ENCODE measurements around the gene ABL2.

DNA sequence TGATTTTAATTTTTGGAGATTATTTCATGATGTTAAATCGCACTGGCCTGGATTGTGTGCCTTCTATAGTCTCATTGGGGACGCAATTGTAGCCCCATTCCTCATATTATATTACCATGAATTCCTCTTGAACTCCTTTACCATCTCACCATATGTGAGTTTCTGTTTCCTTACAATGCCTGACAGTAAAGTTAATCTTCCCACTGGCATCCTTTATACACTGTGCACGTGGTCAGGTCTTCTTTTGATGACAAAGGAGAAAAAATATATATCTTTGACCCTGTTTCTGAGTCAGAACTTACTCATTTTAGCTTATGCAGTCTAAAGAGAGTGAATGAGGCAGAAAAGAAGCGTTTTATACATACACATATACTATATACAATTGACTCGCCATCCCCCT, 774 bp upstream of the ABL2 start:
- TF ChIP-seq, protein P1, sequence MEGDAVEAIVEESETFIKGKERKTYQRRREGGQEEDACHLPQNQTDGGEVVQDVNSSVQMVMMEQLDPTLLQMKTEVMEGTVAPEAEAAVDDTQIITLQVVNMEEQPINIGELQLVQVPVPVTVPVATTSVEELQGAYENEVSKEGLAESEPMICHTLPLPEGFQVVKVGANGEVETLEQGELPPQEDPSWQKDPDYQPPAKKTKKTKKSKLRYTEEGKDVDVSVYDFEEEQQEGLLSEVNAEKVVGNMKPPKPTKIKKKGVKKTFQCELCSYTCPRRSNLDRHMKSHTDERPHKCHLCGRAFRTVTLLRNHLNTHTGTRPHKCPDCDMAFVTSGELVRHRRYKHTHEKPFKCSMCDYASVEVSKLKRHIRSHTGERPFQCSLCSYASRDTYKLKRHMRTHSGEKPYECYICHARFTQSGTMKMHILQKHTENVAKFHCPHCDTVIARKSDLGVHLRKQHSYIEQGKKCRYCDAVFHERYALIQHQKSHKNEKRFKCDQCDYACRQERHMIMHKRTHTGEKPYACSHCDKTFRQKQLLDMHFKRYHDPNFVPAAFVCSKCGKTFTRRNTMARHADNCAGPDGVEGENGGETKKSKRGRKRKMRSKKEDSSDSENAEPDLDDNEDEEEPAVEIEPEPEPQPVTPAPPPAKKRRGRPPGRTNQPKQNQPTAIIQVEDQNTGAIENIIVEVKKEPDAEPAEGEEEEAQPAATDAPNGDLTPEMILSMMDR (IDR thresholded peaks at IDR 0.05) = no peak
- TF ChIP-seq POLR2AphosphoS5 (IDR thresholded peaks at IDR 0.05; ENCODE audit: low read depth, low read length) = no peak
- TF ChIP-seq, protein P2, sequence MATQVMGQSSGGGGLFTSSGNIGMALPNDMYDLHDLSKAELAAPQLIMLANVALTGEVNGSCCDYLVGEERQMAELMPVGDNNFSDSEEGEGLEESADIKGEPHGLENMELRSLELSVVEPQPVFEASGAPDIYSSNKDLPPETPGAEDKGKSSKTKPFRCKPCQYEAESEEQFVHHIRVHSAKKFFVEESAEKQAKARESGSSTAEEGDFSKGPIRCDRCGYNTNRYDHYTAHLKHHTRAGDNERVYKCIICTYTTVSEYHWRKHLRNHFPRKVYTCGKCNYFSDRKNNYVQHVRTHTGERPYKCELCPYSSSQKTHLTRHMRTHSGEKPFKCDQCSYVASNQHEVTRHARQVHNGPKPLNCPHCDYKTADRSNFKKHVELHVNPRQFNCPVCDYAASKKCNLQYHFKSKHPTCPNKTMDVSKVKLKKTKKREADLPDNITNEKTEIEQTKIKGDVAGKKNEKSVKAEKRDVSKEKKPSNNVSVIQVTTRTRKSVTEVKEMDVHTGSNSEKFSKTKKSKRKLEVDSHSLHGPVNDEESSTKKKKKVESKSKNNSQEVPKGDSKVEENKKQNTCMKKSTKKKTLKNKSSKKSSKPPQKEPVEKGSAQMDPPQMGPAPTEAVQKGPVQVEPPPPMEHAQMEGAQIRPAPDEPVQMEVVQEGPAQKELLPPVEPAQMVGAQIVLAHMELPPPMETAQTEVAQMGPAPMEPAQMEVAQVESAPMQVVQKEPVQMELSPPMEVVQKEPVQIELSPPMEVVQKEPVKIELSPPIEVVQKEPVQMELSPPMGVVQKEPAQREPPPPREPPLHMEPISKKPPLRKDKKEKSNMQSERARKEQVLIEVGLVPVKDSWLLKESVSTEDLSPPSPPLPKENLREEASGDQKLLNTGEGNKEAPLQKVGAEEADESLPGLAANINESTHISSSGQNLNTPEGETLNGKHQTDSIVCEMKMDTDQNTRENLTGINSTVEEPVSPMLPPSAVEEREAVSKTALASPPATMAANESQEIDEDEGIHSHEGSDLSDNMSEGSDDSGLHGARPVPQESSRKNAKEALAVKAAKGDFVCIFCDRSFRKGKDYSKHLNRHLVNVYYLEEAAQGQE (IDR thresholded peaks at IDR 0.05; ENCODE audit: insufficient read depth in 1 of 2, low read depth in 2 of 2, low read length in 1 of 2) = no peak

Measured in Panc1 (cell line).